Endothelial cell of umbilical vein (primary cell): ENCODE results near the gene SON. TPM values are rescaled to one million over a fixed set of nuclear protein-coding genes. Genes with fewer than 3 reads are reported as not detected.

ENCODE experiments used
- BruUV-seq: library from RNA; stranded (reverse); fragments of 400-500 nt; replicated peaks from 2 replicates; lab custom pipeline; 2021; lab: Mats Ljungman, UMichigan
- CTCF ChIA-PET: fragments of 300-600, 350-600 bp; sonication (Branson Sonifier 250); formaldehyde crosslinking; loops from one replicate; lab custom pipeline; 2021; ENCODE audit warnings: antibody characterized with exemption, inconsistent platforms; lab: Charles Lee
- POLR2A ChIA-PET: fragments of 300-600, 350-600 bp; sonication (Branson Sonifier 250); formaldehyde crosslinking; loops from one replicate; lab custom pipeline; 2021; ENCODE audit warnings: antibody characterized with exemption, inconsistent platforms; lab: Charles Lee
- DNase-seq: peaks from one replicate; pipeline ENCODE4 v3.0.0-alpha.2; 2011; ENCODE audit warnings: low read depth, low spot score
- FAIRE-seq: peaks from 2 replicates; lab custom pipeline; 2011; peaks lifted over from hg19 to GRCh38; lab: Jason Lieb, UNC
- H2AFZ ChIP-seq: 2 replicates; pipeline ENCODE4 v1.6.0; 2012; ENCODE audit warnings: low read depth, low read length, control low read depth, inconsistent platforms
- H3K27ac ChIP-seq: 2 replicates; pipeline ENCODE4 v1.5.1; 2011; ENCODE audit warnings: low read depth, mild to moderate bottlenecking, control low read depth, low read length, moderate library complexity; ENCODE audit not compliant: insufficient read depth
- H3K27me3 ChIP-seq, 2 experiments: 2 replicates each; pipeline versions ENCODE4 v1.6.0 to v1.6.1; 2011; ENCODE audit warnings: low read length in 2 of 2, mixed read lengths in 1 of 2; ENCODE audit not compliant: control insufficient read depth in 2 of 2, insufficient read depth in 2 of 2
- H3K36me3 ChIP-seq, 2 experiments: 2 replicates in 1 of 2; 3 replicates in 1 of 2; pipeline ENCODE4 v1.5.1; 2011; ENCODE audit warnings: low read length in 2 of 2, mild to moderate bottlenecking in 1 of 2, moderate library complexity in 1 of 2; ENCODE audit not compliant: control insufficient read depth in 2 of 2, insufficient read depth in 2 of 2; ENCODE audit errors: extremely low read depth in 1 of 2
- H3K4me1 ChIP-seq: 3 replicates; pipeline ENCODE4 v1.5.1; 2011; ENCODE audit warnings: mild to moderate bottlenecking, low read length; ENCODE audit not compliant: control insufficient read depth, insufficient read depth; ENCODE audit errors: extremely low read depth
- H3K4me2 ChIP-seq: 2 replicates; pipeline ENCODE4 v1.6.1; 2011; ENCODE audit warnings: low read length, control low read depth, mixed read lengths; ENCODE audit not compliant: insufficient read depth
- H3K4me3 ChIP-seq, 3 experiments: fragments of 200-600 bp in 1 of 3; sonication (generic), shearing (Covaris generic) in 1 of 3; replicated peaks in 1 of 3; 2 replicates each; pipeline ENCODE4 v1.5.1; 2011 to 2016; ENCODE audit warnings: control low read depth in 3 of 3, low read length in 3 of 3, mild to moderate bottlenecking in 2 of 3, inconsistent platforms in 1 of 3, low read depth in 1 of 3, moderate library complexity in 1 of 3; ENCODE audit not compliant: insufficient read depth in 1 of 3
- H3K79me2 ChIP-seq: 2 replicates; pipeline ENCODE4 v1.6.0; 2012; ENCODE audit warnings: low read length, inconsistent platforms; ENCODE audit not compliant: control insufficient read depth, insufficient read depth
- H3K9ac ChIP-seq: replicated peaks from 2 replicates; pipeline ENCODE3; 2011; ENCODE audit warnings: low read length, control low read depth; ENCODE audit not compliant: insufficient read depth; ENCODE audit errors: extremely low read depth
- H3K9me1 ChIP-seq: replicated peaks from 3 replicates; pipeline ENCODE4 v1.6.0; 2011; ENCODE audit warnings: mild to moderate bottlenecking, low read length; ENCODE audit not compliant: control insufficient read depth, insufficient read depth; ENCODE audit errors: extremely low read depth
- H3K9me3 ChIP-seq: replicated peaks from 2 replicates; pipeline ENCODE4 v1.5.1; 2012; ENCODE audit warnings: low read length, inconsistent platforms; ENCODE audit not compliant: control insufficient read depth, insufficient read depth
- H4K20me1 ChIP-seq: replicated peaks from 2 replicates; pipeline ENCODE3; 2011; ENCODE audit warnings: mild to moderate bottlenecking, low read length; ENCODE audit not compliant: control insufficient read depth, insufficient read depth; ENCODE audit errors: extremely low read depth
- CTCF ChIP-seq, 2 donors: IDR thresholded peaks; 1 replicate in 1 of 2; 2 replicates in 1 of 2; pipeline ENCODE4 v1.5.1; 2011; ENCODE audit warnings: low read length in 2 of 2, mild to moderate bottlenecking in 2 of 2, moderate library complexity in 2 of 2, control low read depth in 1 of 2, inconsistent platforms in 1 of 2, low read depth in 1 of 2; ENCODE audit not compliant: insufficient read depth in 1 of 2; ENCODE audit errors: extremely low read depth in 1 of 2
- EZH2 ChIP-seq: IDR thresholded peaks from 2 replicates; pipeline ENCODE4 v1.6.1; 2012; ENCODE audit warnings: borderline replicate concordance, low read depth, mild to moderate bottlenecking, moderate library complexity, low read length, inconsistent platforms; ENCODE audit not compliant: severe bottlenecking
- FOS ChIP-seq: IDR thresholded peaks from 2 replicates; pipeline ENCODE4 v1.6.1; 2011; ENCODE audit warnings: mild to moderate bottlenecking, low read length, moderate library complexity, borderline replicate concordance; ENCODE audit not compliant: insufficient read depth
- GATA2 ChIP-seq: IDR thresholded peaks from 2 replicates; pipeline ENCODE4 v1.7.0; 2011; ENCODE audit warnings: low read depth, mild to moderate bottlenecking, moderate library complexity, mixed read lengths, low read length; ENCODE audit not compliant: insufficient read length, insufficient read depth
- JUN ChIP-seq: IDR thresholded peaks from 2 replicates; pipeline ENCODE4 v1.6.1; 2011; ENCODE audit warnings: borderline replicate concordance, low read depth; ENCODE audit not compliant: insufficient read length, insufficient read depth
- MAX ChIP-seq: IDR thresholded peaks from 2 replicates; pipeline ENCODE4 v1.6.1; 2011; ENCODE audit not compliant: insufficient read depth, insufficient read length
- MYC ChIP-seq: IDR thresholded peaks from one replicate; pipeline ENCODE4 v1.6.1; 2011; ENCODE audit warnings: mild to moderate bottlenecking, low read depth, low read length
- POLR2A ChIP-seq: IDR thresholded peaks from 2 replicates; pipeline ENCODE4 v1.6.1; 2012; ENCODE audit warnings: low read depth, mild to moderate bottlenecking, control low read depth, low read length
- POLR2AphosphoS5 ChIP-seq: IDR thresholded peaks from 2 replicates; pipeline ENCODE4 v1.6.1; 2012; ENCODE audit warnings: low read depth, mild to moderate bottlenecking, control low read depth, low read length, moderate library complexity; ENCODE audit not compliant: insufficient read depth
- dilution Hi-C: fragments of 300-500 bp; cut with MboI; formaldehyde crosslinking; loops from one replicate; pipeline ENCODE4 v1.15.0; 2019; ENCODE audit warnings: low sequenced_read_pairs; ENCODE audit not compliant: extremely low pct_ligation_motif_present
- intact Hi-C: fragments of 100-400 bp; cut with micrococcal nuclease; formaldehyde crosslinking; loops from one replicate; pipeline ENCODE4 v1.10.0; 2022
- polyA plus RNA-seq, 4 experiments: library from polyadenylated mRNA; depleted of rRNA in 3 of 4; stranded (reverse) in 3 of 4; unstranded in 1 of 4; fragments of >200 nt; gene quantifications; 2 replicates each; pipeline versions ENCODE4 v1.2.1 to v1.2.3, GENCODE V29; 2011 to 2012; ENCODE audit warnings: missing spikeins in 1 of 4
- total RNA-seq: library from RNA; stranded (reverse); gene quantifications from 2 replicates; pipeline ENCODE4 v1.2.3, GENCODE V29; 2021

SON gene
- total and polyA plus RNA-seq, 2 donors (not counting 3 experiments of a cell fraction or from before 2014, with no cell fraction given) = 107 to 304 TPM

- CTCF ChIA-PET = interaction anchor here (2.0 kb wide), 1 partner anchor 93 kb away, joined by 8 read pairs; no protein-coding TSS in a partner anchor
- Histone ChIP-seq H3K27me3 (no peaks in the 10 kb centered on the region), H3K4me3 (no peak overlapping the region), H3K79me2 (no peaks in the 10 kb centered on the region), H3K27ac (no peak overlapping the region), H3K4me2 (no peak overlapping the region), H3K4me1 (no peaks in the 10 kb centered on the region), H3K9me1 (no peaks in the 10 kb centered on the region), H4K20me1 (no peaks in the 10 kb centered on the region), H3K36me3 (peaks cover 20 to 21% of the 10 kb centered on the region in 2 experiments), H2AFZ (no peak overlapping the region), H3K9ac (no peak overlapping the region), H3K9me3 (no peaks in the 10 kb centered on the region)
- DNase-seq = no peak
- no TSS peak for BruUV-seq
- TF ChIP-seq FOS (no peak), CTCF (IDR thresholded peaks at IDR 0.05; ENCODE audit: extremely low read depth in 1 of 2, insufficient read depth in 1 of 2, low read depth in 1 of 2, low read length in 2 of 2) (no peak), MYC (no peak), EZH2 (no peak), POLR2A (no peak), JUN (no peak), MAX (no peak), POLR2AphosphoS5 (no peak), GATA2 (no peak)
- FAIRE-seq = no peak
- dilution Hi-C loops = no loop called here
- intact Hi-C loops = no loop called here
- POLR2A ChIA-PET = no interaction called here
Observed at GRCh38 chr21:33512481-33512880, 30.4 kb upstream of the SON start.
